GM12878 (cell line): ENCODE measurements around the gene CALD1. TPM values are rescaled to one million over a fixed set of nuclear protein-coding genes. Genes with fewer than 3 reads are reported as not detected.

Source experiments
- ATAC-seq: fragments of 200-7000 bp; cut with Tn5 transposase; 3 replicates; pipeline ENCODE4 v1.9.1; 2020; ENCODE audit warnings: mild to moderate bottlenecking, moderate library complexity
- BruUV-seq: library from RNA; stranded (reverse); fragments of 400-500 nt; replicated peaks from 2 replicates; lab custom pipeline; 2021; lab: Mats Ljungman, UMichigan
- CTCF ChIA-PET: fragments of 300-600 bp; sonication (Branson Sonifier 250); formaldehyde crosslinking; extraction: SDS; loops from one replicate; lab custom pipeline; 2021; ENCODE audit warnings: inconsistent platforms; lab: Yijun Ruan, JAX
- POLR2A ChIA-PET: fragments of 350-600 bp; formaldehyde crosslinking; extraction: SDS; loops from one replicate; lab custom pipeline; 2021; ENCODE audit warnings: inconsistent platforms; lab: Charles Lee
- RAD21 ChIA-PET: fragments of 300-600 bp; sonication (Branson Sonifier 250); formaldehyde crosslinking; loops from one replicate; lab custom pipeline; 2023; ENCODE audit warnings: antibody characterized with exemption; ENCODE audit not compliant: unreplicated experiment; lab: Charles Lee
- SMC1A ChIA-PET: fragments of 300-600 bp; sonication (Branson Sonifier 250); formaldehyde crosslinking; loops from one replicate; lab custom pipeline; 2023; ENCODE audit not compliant: unreplicated experiment, uncharacterized antibody; lab: Charles Lee
- DNase-seq: peaks from one replicate; pipeline ENCODE4 v3.0.0-alpha.2; 2011; ENCODE audit warnings: low read depth, low spot score
- FAIRE-seq: peaks from 3 replicates; lab custom pipeline; 2011; peaks lifted over from hg19 to GRCh38; lab: Jason Lieb, UNC
- H2AFZ ChIP-seq: 2 replicates; pipeline ENCODE4 v1.6.0; 2011; ENCODE audit warnings: low read depth, low read length, control low read depth; ENCODE audit not compliant: control insufficient read depth
- H3K27ac ChIP-seq: 2 replicates; pipeline ENCODE4 v1.5.1; 2011; ENCODE audit warnings: control low read depth; ENCODE audit not compliant: control insufficient read depth, insufficient read depth
- H3K27me3 ChIP-seq, 2 experiments: replicated peaks in 1 of 2; 2 replicates each; pipeline versions ENCODE4 v1.6.0 to v1.6.1; 2011; ENCODE audit warnings: low read length in 1 of 2; ENCODE audit not compliant: control insufficient read depth in 2 of 2, insufficient read depth in 2 of 2
- H3K36me3 ChIP-seq, 2 experiments: 2 replicates each; pipeline ENCODE4 v1.5.1; 2011; ENCODE audit warnings: low read length in 1 of 2; ENCODE audit not compliant: control insufficient read depth in 2 of 2, insufficient read depth in 2 of 2
- H3K4me1 ChIP-seq: 2 replicates; pipeline ENCODE4 v1.6.1; 2011; ENCODE audit warnings: mild to moderate bottlenecking, low read length, moderate library complexity, mixed read lengths; ENCODE audit not compliant: control insufficient read depth, insufficient read depth
- H3K4me2 ChIP-seq: 2 replicates; pipeline ENCODE4 v1.6.0; 2011; ENCODE audit warnings: control low read depth; ENCODE audit not compliant: control insufficient read depth, insufficient read depth
- H3K4me3 ChIP-seq: fragments of 200-600 bp; sonication (generic); 2 replicates; pipeline ENCODE4 v1.5.1; 2016
- H3K79me2 ChIP-seq: 2 replicates; pipeline ENCODE4 v1.6.0; 2011; ENCODE audit warnings: low read length; ENCODE audit not compliant: control insufficient read depth, insufficient read depth
- H3K9ac ChIP-seq: 2 replicates; pipeline ENCODE4 v1.8.0; 2011; ENCODE audit warnings: low read length, control low read depth, mixed read lengths; ENCODE audit not compliant: control insufficient read depth, insufficient read depth
- H3K9me3 ChIP-seq: replicated peaks from 3 replicates; pipeline ENCODE4 v1.5.1; 2011; ENCODE audit warnings: mild to moderate bottlenecking, low read length; ENCODE audit not compliant: control insufficient read depth, insufficient read depth
- H4K20me1 ChIP-seq: 2 replicates; pipeline ENCODE4 v1.6.0; 2011; ENCODE audit not compliant: control insufficient read depth, insufficient read depth
- CHD4 ChIP-seq: fragments of 200-600 bp; sonication (generic); IDR thresholded peaks from 2 replicates; pipeline ENCODE4 v1.6.1; 2016; ENCODE audit warnings: mild to moderate bottlenecking
- CREB1 ChIP-seq: IDR thresholded peaks from 2 replicates; pipeline ENCODE4 v1.6.1; 2012; ENCODE audit warnings: low read depth, mild to moderate bottlenecking, inconsistent platforms
- NFIC ChIP-seq: IDR thresholded peaks from 2 replicates; pipeline ENCODE4 v1.6.1; 2012; ENCODE audit warnings: low read depth, mild to moderate bottlenecking, inconsistent platforms, low read length, moderate library complexity
- NFXL1 ChIP-seq: fragments of 450-650 bp; IDR thresholded peaks from 2 replicates; pipeline ENCODE4 v1.6.1; 2017; ENCODE audit warnings: antibody characterized with exemption, mild to moderate bottlenecking, borderline replicate concordance
- NFYA ChIP-seq: IDR thresholded peaks from 2 replicates; pipeline ENCODE4 v1.6.1; 2011; ENCODE audit warnings: low read depth, mild to moderate bottlenecking, low read length, improper control_type of control experiment, borderline replicate concordance
- POLR2AphosphoS2 ChIP-seq: IDR thresholded peaks from 2 replicates; pipeline ENCODE4 v1.6.1; 2011; ENCODE audit warnings: low read depth, mild to moderate bottlenecking, low read length, improper control_type of control experiment, moderate library complexity
- RBBP5 ChIP-seq: fragments of 200-600 bp; sonication (generic); conservative IDR thresholded peaks from 2 replicates; pipeline ENCODE4 v1.6.1; 2016
- ZBED1 ChIP-seq: IDR thresholded peaks from 2 replicates; pipeline ENCODE4 v1.6.1; 2016; ENCODE audit warnings: borderline replicate concordance
- ZNF207 ChIP-seq: fragments of 450-650 bp; IDR thresholded peaks from 2 replicates; pipeline ENCODE4 v1.6.1; 2014; ENCODE audit warnings: antibody characterized with exemption, mild to moderate bottlenecking, borderline replicate concordance
- ZNF622 ChIP-seq: fragments of 450-650 bp; IDR thresholded peaks from 2 replicates; pipeline ENCODE4 v1.6.1; 2017; ENCODE audit warnings: mild to moderate bottlenecking, inconsistent platforms
- WGBS: methylation state at CpG from one replicate; pipeline ENCODE4 v1.1.6; 2016; ENCODE audit warnings: low lambda C conversion rate; ENCODE audit not compliant: insufficient replicate concordance, insufficient coverage; ENCODE audit errors: missing lambda C conversion rate; 5-methylcytosine and 5-hydroxymethylcytosine counted together
- in situ Hi-C: fragments of 300-500 bp; cut with MboI; formaldehyde crosslinking; loops from 9 replicates; pipeline ENCODE4 v1.14.3; 2018; ENCODE audit warnings: mixed read lengths
- intact Hi-C: fragments of 100-400 bp; cut with micrococcal nuclease; formaldehyde crosslinking; loops from one replicate; pipeline ENCODE4 v1.14.2; 2022; ENCODE audit not compliant: unreplicated experiment
- polyA plus RNA-seq, 11 experiments: library from polyadenylated mRNA; depleted of rRNA in 4 of 11; unstranded in 6 of 11; stranded (reverse) in 5 of 11; fragments of >200 nt; fragmentation: Nextera tagmentation in 4 of 11; fragmentation: Illumina TruSeq in 1 of 11; extraction: Ambion mirVana in 4 of 11; extraction: Trizol in 1 of 11; gene quantifications; 1 replicate in 1 of 11; 2 replicates in 10 of 11; pipeline versions ENCODE4 v1.2.1 to v1.2.3, GENCODE V29; 2011 to 2016; ENCODE audit warnings: inconsistent platforms in 2 of 11, missing spikeins in 2 of 11, low read depth in 1 of 11
- total RNA-seq, 4 experiments: library from RNA; depleted of rRNA in 3 of 4; stranded (reverse); fragments of >200 nt in 3 of 4; fragmentation: Illumina TruSeq in 1 of 4; extraction: Trizol in 1 of 4; gene quantifications; 2 replicates each; pipeline versions ENCODE4 v1.2.1 to v1.2.3, GENCODE V29; 2013 to 2021
- TF ChIP-seq, protein P1 (sequence below): fragments of 450-650 bp; IDR thresholded peaks from 2 replicates; pipeline ENCODE4 v1.6.1; 2014; ENCODE audit warnings: mild to moderate bottlenecking
- TF ChIP-seq, protein P2 (sequence below): fragments of 450-650 bp; IDR thresholded peaks from 2 replicates; pipeline ENCODE4 v1.6.1; 2017; ENCODE audit warnings: mild to moderate bottlenecking
- TF ChIP-seq, protein P3 (sequence below): fragments of 450-650 bp; IDR thresholded peaks from 2 replicates; pipeline ENCODE4 v1.6.1; 2016; ENCODE audit warnings: mild to moderate bottlenecking

The CALD1 gene
- total and polyA plus RNA-seq, 10 of the 15 experiments (the other 5 are each of a cell fraction or from before 2014, with no cell fraction given), result 0.03 to 1.3 (median 0.22) TPM

DNA sequence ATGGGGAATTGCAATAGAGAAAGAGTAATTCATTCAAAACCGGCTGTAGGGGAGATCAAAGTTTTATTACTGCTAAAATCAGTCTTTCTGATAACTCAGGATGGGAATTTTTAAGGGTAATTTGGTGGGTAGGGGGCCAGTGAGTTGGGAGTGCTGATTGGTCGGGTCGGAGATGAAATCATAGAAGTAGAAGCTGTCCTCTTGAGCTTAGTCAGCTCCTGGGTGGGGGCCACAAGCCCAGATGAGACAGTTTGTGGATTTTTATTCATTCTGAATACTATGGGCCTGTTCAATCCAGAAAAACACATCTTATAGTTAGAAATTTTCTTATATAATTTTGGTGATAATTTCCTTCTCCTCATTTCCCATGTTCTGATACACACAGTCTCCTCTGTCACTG is 25.4 kb downstream of the CALD1 start:
- intact Hi-C loops, result no loop called here
- no peak for TF ChIP-seq ZBED1
- TF ChIP-seq, protein P1, sequence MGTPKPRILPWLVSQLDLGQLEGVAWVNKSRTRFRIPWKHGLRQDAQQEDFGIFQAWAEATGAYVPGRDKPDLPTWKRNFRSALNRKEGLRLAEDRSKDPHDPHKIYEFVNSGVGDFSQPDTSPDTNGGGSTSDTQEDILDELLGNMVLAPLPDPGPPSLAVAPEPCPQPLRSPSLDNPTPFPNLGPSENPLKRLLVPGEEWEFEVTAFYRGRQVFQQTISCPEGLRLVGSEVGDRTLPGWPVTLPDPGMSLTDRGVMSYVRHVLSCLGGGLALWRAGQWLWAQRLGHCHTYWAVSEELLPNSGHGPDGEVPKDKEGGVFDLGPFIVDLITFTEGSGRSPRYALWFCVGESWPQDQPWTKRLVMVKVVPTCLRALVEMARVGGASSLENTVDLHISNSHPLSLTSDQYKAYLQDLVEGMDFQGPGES, result no peak
- no peak for TF ChIP-seq CHD4
- TF ChIP-seq ZNF207, result no peak
- TF ChIP-seq RBBP5, result no peak
- H3K4me3 ChIP-seq, result no peak overlapping the region
- no peak overlapping the region for H3K27ac ChIP-seq
- no peaks in the 10 kb centered on the region for H3K9me3 ChIP-seq
- H3K4me2 ChIP-seq, result no peak overlapping the region
- H3K79me2 ChIP-seq, result no peaks in the 10 kb centered on the region
- WGBS, result 13% methylated on average over 3 of the region's 3 CpGs
- FAIRE-seq (no peak), DNase-seq (no peak), ATAC-seq (no peak)
- ChIA-PET POLR2A (interaction anchor here (0.6 kb wide), 1 partner anchor 15 kb away, joined by 4 read pairs; no protein-coding TSS in a partner anchor), CTCF (no interaction called here), SMC1A (no interaction called here), RAD21 (no interaction called here)
- no peaks in the 10 kb centered on the region; a peak in 2 of 4 replicates for H3K27me3 ChIP-seq
- H3K4me1 ChIP-seq, result no peaks in the 10 kb centered on the region
- no peak overlapping the region for H3K9ac ChIP-seq
- BruUV-seq, result no TSS peak
- H2AFZ ChIP-seq, result no peak overlapping the region
- H4K20me1 ChIP-seq, result no peaks in the 10 kb centered on the region
- H3K36me3 ChIP-seq, result no peaks in the 10 kb centered on the region
- in situ Hi-C loops, result no loop called here

DNA sequence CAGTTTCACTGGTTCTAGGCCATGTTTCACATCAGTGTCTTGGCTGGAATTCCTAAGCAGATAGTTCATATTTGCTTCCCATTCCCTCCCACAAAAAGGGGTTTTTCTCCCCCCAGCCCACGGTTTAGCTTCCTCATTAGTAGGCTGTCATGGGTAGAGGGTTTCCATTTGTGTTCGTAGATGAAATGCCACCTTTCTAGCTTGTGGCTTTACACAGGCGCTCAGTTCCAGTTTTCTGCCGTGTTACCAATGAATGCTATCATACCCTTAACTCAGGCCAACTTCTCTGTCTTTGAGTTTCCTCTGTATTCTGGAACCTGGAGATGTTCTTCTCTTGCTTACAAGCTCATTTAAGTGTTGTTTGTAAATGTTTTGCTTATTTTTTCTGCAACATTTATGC is 26.8 kb downstream of the CALD1 start:
- CTCF ChIA-PET, result no interaction called here
- no peak for TF ChIP-seq CREB1
- TF ChIP-seq, protein P2, sequence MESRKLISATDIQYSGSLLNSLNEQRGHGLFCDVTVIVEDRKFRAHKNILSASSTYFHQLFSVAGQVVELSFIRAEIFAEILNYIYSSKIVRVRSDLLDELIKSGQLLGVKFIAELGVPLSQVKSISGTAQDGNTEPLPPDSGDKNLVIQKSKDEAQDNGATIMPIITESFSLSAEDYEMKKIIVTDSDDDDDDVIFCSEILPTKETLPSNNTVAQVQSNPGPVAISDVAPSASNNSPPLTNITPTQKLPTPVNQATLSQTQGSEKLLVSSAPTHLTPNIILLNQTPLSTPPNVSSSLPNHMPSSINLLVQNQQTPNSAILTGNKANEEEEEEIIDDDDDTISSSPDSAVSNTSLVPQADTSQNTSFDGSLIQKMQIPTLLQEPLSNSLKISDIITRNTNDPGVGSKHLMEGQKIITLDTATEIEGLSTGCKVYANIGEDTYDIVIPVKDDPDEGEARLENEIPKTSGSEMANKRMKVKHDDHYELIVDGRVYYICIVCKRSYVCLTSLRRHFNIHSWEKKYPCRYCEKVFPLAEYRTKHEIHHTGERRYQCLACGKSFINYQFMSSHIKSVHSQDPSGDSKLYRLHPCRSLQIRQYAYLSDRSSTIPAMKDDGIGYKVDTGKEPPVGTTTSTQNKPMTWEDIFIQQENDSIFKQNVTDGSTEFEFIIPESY, result no peak
- no peak for TF ChIP-seq NFIC
- TF ChIP-seq ZNF622, result no peak
- TF ChIP-seq POLR2AphosphoS2, result no peak
- TF ChIP-seq, protein P3, sequence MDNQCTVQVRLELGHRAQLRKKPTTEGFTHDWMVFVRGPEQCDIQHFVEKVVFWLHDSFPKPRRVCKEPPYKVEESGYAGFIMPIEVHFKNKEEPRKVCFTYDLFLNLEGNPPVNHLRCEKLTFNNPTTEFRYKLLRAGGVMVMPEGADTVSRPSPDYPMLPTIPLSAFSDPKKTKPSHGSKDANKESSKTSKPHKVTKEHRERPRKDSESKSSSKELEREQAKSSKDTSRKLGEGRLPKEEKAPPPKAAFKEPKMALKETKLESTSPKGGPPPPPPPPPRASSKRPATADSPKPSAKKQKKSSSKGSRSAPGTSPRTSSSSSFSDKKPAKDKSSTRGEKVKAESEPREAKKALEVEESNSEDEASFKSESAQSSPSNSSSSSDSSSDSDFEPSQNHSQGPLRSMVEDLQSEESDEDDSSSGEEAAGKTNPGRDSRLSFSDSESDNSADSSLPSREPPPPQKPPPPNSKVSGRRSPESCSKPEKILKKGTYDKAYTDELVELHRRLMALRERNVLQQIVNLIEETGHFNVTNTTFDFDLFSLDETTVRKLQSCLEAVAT, result no peak
- no peak for TF ChIP-seq NFXL1
- TF ChIP-seq NFYA, result no peak
- TF ChIP-seq, protein P1, result no peak

More for the DNA sequence above, 26.8 kb downstream of the CALD1 start:
- H3K36me3 ChIP-seq, result no peaks in the 10 kb centered on the region
- in situ Hi-C loops, result no loop called here
- H3K27me3 ChIP-seq, result peaks cover 0 to 1% of the 10 kb centered on the region in 2 experiments; a peak in 2 of 4 replicates
- no peak overlapping the region for H3K9ac ChIP-seq
- 33% methylated on average over 4 of the region's 4 CpGs for WGBS
- H4K20me1 ChIP-seq, result no peaks in the 10 kb centered on the region
- H2AFZ ChIP-seq, result no peak overlapping the region
- intact Hi-C loops, result no loop called here
- BruUV-seq, result no TSS peak
- H3K27ac ChIP-seq, result no peak overlapping the region
- ChIA-PET SMC1A (interaction anchor here (1.1 kb wide), 1 partner anchor 135 kb away, joined by 4 read pairs; no protein-coding TSS in a partner anchor), POLR2A (no interaction called here), RAD21 (no interaction called here)
- H3K4me3 ChIP-seq, result no peak overlapping the region
- H3K4me2 ChIP-seq, result no peak overlapping the region
- no peaks in the 10 kb centered on the region for H3K79me2 ChIP-seq
- no peaks in the 10 kb centered on the region for H3K9me3 ChIP-seq
- no peaks in the 10 kb centered on the region for H3K4me1 ChIP-seq
- DNase-seq (no peak), ATAC-seq (no peak), FAIRE-seq (no peak)
